Endothelial cell of umbilical vein (primary cell): Measurements from ENCODE around the gene CEP85. TPM values are rescaled to one million over a fixed set of nuclear protein-coding genes. Genes with fewer than 3 reads are reported as not detected.

ENCODE experiments used
- BruUV-seq: library from RNA; stranded (reverse); fragments of 400-500 nt; replicated peaks from 2 replicates; lab custom pipeline; 2021; lab: Mats Ljungman, UMichigan
- CTCF ChIA-PET: fragments of 300-600, 350-600 bp; sonication (Branson Sonifier 250); formaldehyde crosslinking; loops from one replicate; lab custom pipeline; 2021; ENCODE audit warnings: antibody characterized with exemption, inconsistent platforms; lab: Charles Lee
- POLR2A ChIA-PET: fragments of 300-600, 350-600 bp; sonication (Branson Sonifier 250); formaldehyde crosslinking; loops from one replicate; lab custom pipeline; 2021; ENCODE audit warnings: antibody characterized with exemption, inconsistent platforms; lab: Charles Lee
- DNase-seq: peaks from one replicate; pipeline ENCODE4 v3.0.0-alpha.2; 2011; ENCODE audit warnings: low read depth, low spot score
- FAIRE-seq: peaks from 2 replicates; lab custom pipeline; 2011; peaks lifted over from hg19 to GRCh38; lab: Jason Lieb, UNC
- H2AFZ ChIP-seq: 2 replicates; pipeline ENCODE4 v1.6.0; 2012; ENCODE audit warnings: low read depth, low read length, control low read depth, inconsistent platforms
- H3K27ac ChIP-seq: 2 replicates; pipeline ENCODE4 v1.5.1; 2011; ENCODE audit warnings: low read depth, mild to moderate bottlenecking, control low read depth, low read length, moderate library complexity; ENCODE audit not compliant: insufficient read depth
- H3K27me3 ChIP-seq, 2 experiments: 2 replicates each; pipeline versions ENCODE4 v1.6.0 to v1.6.1; 2011; ENCODE audit warnings: low read length in 2 of 2, mixed read lengths in 1 of 2; ENCODE audit not compliant: control insufficient read depth in 2 of 2, insufficient read depth in 2 of 2
- H3K36me3 ChIP-seq, 2 experiments: 2 replicates in 1 of 2; 3 replicates in 1 of 2; pipeline ENCODE4 v1.5.1; 2011; ENCODE audit warnings: low read length in 2 of 2, mild to moderate bottlenecking in 1 of 2, moderate library complexity in 1 of 2; ENCODE audit not compliant: control insufficient read depth in 2 of 2, insufficient read depth in 2 of 2; ENCODE audit errors: extremely low read depth in 1 of 2
- H3K4me1 ChIP-seq: 3 replicates; pipeline ENCODE4 v1.5.1; 2011; ENCODE audit warnings: mild to moderate bottlenecking, low read length; ENCODE audit not compliant: control insufficient read depth, insufficient read depth; ENCODE audit errors: extremely low read depth
- H3K4me2 ChIP-seq: 2 replicates; pipeline ENCODE4 v1.6.1; 2011; ENCODE audit warnings: low read length, control low read depth, mixed read lengths; ENCODE audit not compliant: insufficient read depth
- H3K4me3 ChIP-seq, 3 experiments: fragments of 200-600 bp in 1 of 3; sonication (generic), shearing (Covaris generic) in 1 of 3; replicated peaks in 1 of 3; 2 replicates each; pipeline ENCODE4 v1.5.1; 2011 to 2016; ENCODE audit warnings: control low read depth in 3 of 3, low read length in 3 of 3, mild to moderate bottlenecking in 2 of 3, inconsistent platforms in 1 of 3, low read depth in 1 of 3, moderate library complexity in 1 of 3; ENCODE audit not compliant: insufficient read depth in 1 of 3
- H3K79me2 ChIP-seq: 2 replicates; pipeline ENCODE4 v1.6.0; 2012; ENCODE audit warnings: low read length, inconsistent platforms; ENCODE audit not compliant: control insufficient read depth, insufficient read depth
- H3K9ac ChIP-seq: replicated peaks from 2 replicates; pipeline ENCODE3; 2011; ENCODE audit warnings: low read length, control low read depth; ENCODE audit not compliant: insufficient read depth; ENCODE audit errors: extremely low read depth
- H3K9me1 ChIP-seq: replicated peaks from 3 replicates; pipeline ENCODE4 v1.6.0; 2011; ENCODE audit warnings: mild to moderate bottlenecking, low read length; ENCODE audit not compliant: control insufficient read depth, insufficient read depth; ENCODE audit errors: extremely low read depth
- H3K9me3 ChIP-seq: replicated peaks from 2 replicates; pipeline ENCODE4 v1.5.1; 2012; ENCODE audit warnings: low read length, inconsistent platforms; ENCODE audit not compliant: control insufficient read depth, insufficient read depth
- H4K20me1 ChIP-seq: replicated peaks from 2 replicates; pipeline ENCODE3; 2011; ENCODE audit warnings: mild to moderate bottlenecking, low read length; ENCODE audit not compliant: control insufficient read depth, insufficient read depth; ENCODE audit errors: extremely low read depth
- EZH2 ChIP-seq: IDR thresholded peaks from 2 replicates; pipeline ENCODE4 v1.6.1; 2012; ENCODE audit warnings: borderline replicate concordance, low read depth, mild to moderate bottlenecking, moderate library complexity, low read length, inconsistent platforms; ENCODE audit not compliant: severe bottlenecking
- FOS ChIP-seq: IDR thresholded peaks from 2 replicates; pipeline ENCODE4 v1.6.1; 2011; ENCODE audit warnings: mild to moderate bottlenecking, low read length, moderate library complexity, borderline replicate concordance; ENCODE audit not compliant: insufficient read depth
- GATA2 ChIP-seq: IDR thresholded peaks from 2 replicates; pipeline ENCODE4 v1.7.0; 2011; ENCODE audit warnings: low read depth, mild to moderate bottlenecking, moderate library complexity, mixed read lengths, low read length; ENCODE audit not compliant: insufficient read length, insufficient read depth
- MAX ChIP-seq: IDR thresholded peaks from 2 replicates; pipeline ENCODE4 v1.6.1; 2011; ENCODE audit not compliant: insufficient read depth, insufficient read length
- MYC ChIP-seq: IDR thresholded peaks from one replicate; pipeline ENCODE4 v1.6.1; 2011; ENCODE audit warnings: mild to moderate bottlenecking, low read depth, low read length
- POLR2AphosphoS5 ChIP-seq: IDR thresholded peaks from 2 replicates; pipeline ENCODE4 v1.6.1; 2012; ENCODE audit warnings: low read depth, mild to moderate bottlenecking, control low read depth, low read length, moderate library complexity; ENCODE audit not compliant: insufficient read depth
- dilution Hi-C: fragments of 300-500 bp; cut with MboI; formaldehyde crosslinking; loops from one replicate; pipeline ENCODE4 v1.15.0; 2019; ENCODE audit warnings: low sequenced_read_pairs; ENCODE audit not compliant: extremely low pct_ligation_motif_present
- intact Hi-C: fragments of 100-400 bp; cut with micrococcal nuclease; formaldehyde crosslinking; loops from one replicate; pipeline ENCODE4 v1.10.0; 2022
- polyA plus RNA-seq, 4 experiments: library from polyadenylated mRNA; depleted of rRNA in 3 of 4; stranded (reverse) in 3 of 4; unstranded in 1 of 4; fragments of >200 nt; gene quantifications; 2 replicates each; pipeline versions ENCODE4 v1.2.1 to v1.2.3, GENCODE V29; 2011 to 2012; ENCODE audit warnings: missing spikeins in 1 of 4
- total RNA-seq: library from RNA; stranded (reverse); gene quantifications from 2 replicates; pipeline ENCODE4 v1.2.3, GENCODE V29; 2021
- TF ChIP-seq, protein P1 (sequence below), 2 donors: IDR thresholded peaks; 1 replicate in 1 of 2; 2 replicates in 1 of 2; pipeline ENCODE4 v1.5.1; 2011; ENCODE audit warnings: low read length in 2 of 2, mild to moderate bottlenecking in 2 of 2, moderate library complexity in 2 of 2, control low read depth in 1 of 2, inconsistent platforms in 1 of 2, low read depth in 1 of 2; ENCODE audit not compliant: insufficient read depth in 1 of 2; ENCODE audit errors: extremely low read depth in 1 of 2

CEP85 gene
- total and polyA plus RNA-seq, 2 donors (not counting 3 experiments of a cell fraction or from before 2014, with no cell fraction given): 15.2 to 17.8 TPM

DNA sequence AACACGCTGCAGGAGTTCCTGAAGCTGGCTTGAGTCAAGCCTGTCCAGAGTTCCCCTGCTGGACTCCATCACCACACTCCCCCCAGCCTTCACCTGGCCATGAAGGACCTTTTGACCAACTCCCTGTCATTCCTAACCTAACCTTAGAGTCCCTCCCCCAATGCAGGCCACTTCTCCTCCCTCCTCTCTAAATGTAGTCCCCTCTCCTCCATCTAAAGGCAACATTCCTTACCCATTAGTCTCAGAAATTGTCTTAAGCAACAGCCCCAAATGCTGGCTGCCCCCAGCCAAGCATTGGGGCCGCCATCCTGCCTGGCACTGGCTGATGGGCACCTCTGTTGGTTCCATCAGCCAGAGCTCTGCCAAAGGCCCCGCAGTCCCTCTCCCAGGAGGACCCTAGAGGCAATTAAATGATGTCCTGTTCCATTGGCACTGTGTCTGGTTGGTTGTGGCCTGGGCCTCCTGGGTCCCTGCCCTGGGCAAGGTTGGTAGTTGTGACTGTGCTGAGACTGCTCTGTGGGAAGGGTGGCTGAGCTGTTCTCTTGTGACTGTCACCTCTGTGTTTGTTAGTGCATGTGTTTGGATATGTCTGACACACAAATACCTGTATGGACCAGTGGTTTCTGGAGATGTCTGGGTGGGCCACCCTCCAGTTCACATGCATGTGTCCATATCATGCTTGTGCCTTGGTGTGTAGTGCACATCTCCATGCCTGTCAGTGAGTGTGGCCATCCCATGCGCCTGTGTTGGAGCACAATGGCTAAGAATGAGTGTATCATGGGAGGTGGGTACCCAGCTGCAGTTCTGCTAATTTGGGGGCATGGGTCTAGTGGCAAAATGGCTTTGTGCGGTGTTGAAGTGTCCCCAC is 47.3 kb downstream of the CEP85 start:
- ChIA-PET CTCF (interaction anchor here (2.0 to 9.1 kb wide), 2 partner anchors 38 to 47 kb away, joined by 15 to 132 read pairs; partner anchors contain the start of genes CD52 and CEP85), POLR2A (no interaction called here)
- intact Hi-C loops: no loop called here
- peak overlapping the region; percentile 74 for H3K4me2 ChIP-seq
- no peaks in the 10 kb centered on the region for H3K9me3 ChIP-seq
- FAIRE-seq: no peak
- peaks cover 46% of the 10 kb centered on the region for H3K4me1 ChIP-seq
- H2AFZ ChIP-seq: no peak overlapping the region
- no peaks in the 10 kb centered on the region for H3K27me3 ChIP-seq
- peaks cover 31% of the 10 kb centered on the region for H3K79me2 ChIP-seq
- no peak for DNase-seq
- H4K20me1 ChIP-seq: no peaks in the 10 kb centered on the region
- H3K36me3 ChIP-seq: peaks cover 3 to 10% of the 10 kb centered on the region in 2 experiments
- TF ChIP-seq GATA2 (no peak), MAX (no peak), MYC (no peak), POLR2AphosphoS5 (no peak), EZH2 (no peak), FOS (no peak)
- TF ChIP-seq, protein P1, sequence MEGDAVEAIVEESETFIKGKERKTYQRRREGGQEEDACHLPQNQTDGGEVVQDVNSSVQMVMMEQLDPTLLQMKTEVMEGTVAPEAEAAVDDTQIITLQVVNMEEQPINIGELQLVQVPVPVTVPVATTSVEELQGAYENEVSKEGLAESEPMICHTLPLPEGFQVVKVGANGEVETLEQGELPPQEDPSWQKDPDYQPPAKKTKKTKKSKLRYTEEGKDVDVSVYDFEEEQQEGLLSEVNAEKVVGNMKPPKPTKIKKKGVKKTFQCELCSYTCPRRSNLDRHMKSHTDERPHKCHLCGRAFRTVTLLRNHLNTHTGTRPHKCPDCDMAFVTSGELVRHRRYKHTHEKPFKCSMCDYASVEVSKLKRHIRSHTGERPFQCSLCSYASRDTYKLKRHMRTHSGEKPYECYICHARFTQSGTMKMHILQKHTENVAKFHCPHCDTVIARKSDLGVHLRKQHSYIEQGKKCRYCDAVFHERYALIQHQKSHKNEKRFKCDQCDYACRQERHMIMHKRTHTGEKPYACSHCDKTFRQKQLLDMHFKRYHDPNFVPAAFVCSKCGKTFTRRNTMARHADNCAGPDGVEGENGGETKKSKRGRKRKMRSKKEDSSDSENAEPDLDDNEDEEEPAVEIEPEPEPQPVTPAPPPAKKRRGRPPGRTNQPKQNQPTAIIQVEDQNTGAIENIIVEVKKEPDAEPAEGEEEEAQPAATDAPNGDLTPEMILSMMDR (IDR thresholded peaks at IDR 0.05; ENCODE audit: extremely low read depth in 1 of 2, insufficient read depth in 1 of 2, low read depth in 1 of 2, low read length in 2 of 2): no peak
- peak overlapping the region in 2 of 3 experiments; percentile 69 to 95 for H3K4me3 ChIP-seq
- no peak overlapping the region for H3K9ac ChIP-seq
- BruUV-seq: TSS peak; percentile 90
- no peaks in the 10 kb centered on the region for H3K9me1 ChIP-seq
- dilution Hi-C loops: no loop called here
- no peak overlapping the region for H3K27ac ChIP-seq
